ENCODE data around the gene ZGRF1. TPM values are rescaled to one million over a fixed set of nuclear protein-coding genes. Genes with fewer than 3 reads are reported as not detected.
"Not testable (repeated sequence)": the region's sequence is repeated elsewhere in the genome, so short reads cannot be mapped to it uniquely, and the experiment has no call there.

Gene ZGRF1
- total RNA-seq, 1 donor from 2014 or later: 32.4 TPM

- Mint-ChIP-seq H3K4me1 (peaks cover 39% of the 10 kb centered on the region), H3K27me3 (peaks cover 79% of the 10 kb centered on the region), H3K4me3 (peak overlapping the region; percentile 88)
- H3K9me3 Mint-ChIP-seq; H3K27ac Mint-ChIP-seq; H3K36me3 Mint-ChIP-seq (ENCODE audit: low read depth): not testable (repeated sequence)
- peak; percentile 56 for DNase-seq
- intact Hi-C loops (cut with micrococcal nuclease): loop anchor here (5.0 to 10.0 kb wide), 4 partner anchors 82 to 310 kb away; partner anchors contain the start of gene AP1AR
Measured at GRCh38 chr4:112522431-112522830, 114.3 kb downstream of the ZGRF1 start.

GRCh38 chr4:112521123-112522023, 115.3 kb downstream of the ZGRF1 start:
- H3K27ac Mint-ChIP-seq: no peak overlapping the region
- DNase-seq: peak; percentile 72
- H3K4me1 Mint-ChIP-seq: peaks cover 46% of the 10 kb centered on the region
- peak overlapping the region; percentile 75 for H3K4me3 Mint-ChIP-seq
- H3K27me3 Mint-ChIP-seq: peaks cover 80% of the 10 kb centered on the region
- intact Hi-C loops (cut with micrococcal nuclease): loop anchor here (5.0 to 10.0 kb wide), 4 partner anchors 83 to 309 kb away; partner anchors contain the start of gene AP1AR
- peaks cover 7% of the 10 kb centered on the region for H3K9me3 Mint-ChIP-seq
- peaks cover 4% of the 10 kb centered on the region for H3K36me3 Mint-ChIP-seq (ENCODE audit: low read depth)

- Mint-ChIP-seq H3K27ac (peak overlapping the region; percentile 45), H3K27me3 (peaks cover 80% of the 10 kb centered on the region), H3K4me3 (peak overlapping the region; percentile 75), H3K9me3 (peaks cover 7% of the 10 kb centered on the region), H3K36me3 (ENCODE audit: low read depth) (peaks cover 4% of the 10 kb centered on the region), H3K4me1 (peaks cover 50% of the 10 kb centered on the region)
- intact Hi-C loops (cut with micrococcal nuclease): loop anchor here (5.0 to 10.0 kb wide), 4 partner anchors 84 to 308 kb away; partner anchors contain the start of gene AP1AR
- peak; percentile 62 for DNase-seq
Measured at GRCh38 chr4:112520598-112521122, 116.0 kb downstream of the ZGRF1 start.

- DNase-seq: peak; percentile 65
- peak overlapping the region; percentile 75 for H3K4me3 Mint-ChIP-seq
- peaks cover 53% of the 10 kb centered on the region for H3K4me1 Mint-ChIP-seq
- H3K27ac Mint-ChIP-seq: no peak overlapping the region
- H3K36me3 Mint-ChIP-seq (ENCODE audit: low read depth): peaks cover 4% of the 10 kb centered on the region
- H3K27me3 Mint-ChIP-seq: peaks cover 76% of the 10 kb centered on the region
- intact Hi-C loops (cut with micrococcal nuclease): loop anchor here (5.0 to 10.0 kb wide), 6 partner anchors 85 to 308 kb away; partner anchors contain the start of genes AP1AR, LARP7 and ZGRF1
- H3K9me3 Mint-ChIP-seq: peaks cover 7% of the 10 kb centered on the region
Measured at GRCh38 chr4:112519689-112520597, 116.8 kb downstream of the ZGRF1 start.

GRCh38 chr4:112518675-112519074, 118.0 kb downstream of the ZGRF1 start:
- Mint-ChIP-seq H3K4me1 (peaks cover 58% of the 10 kb centered on the region), H3K36me3 (ENCODE audit: low read depth) (peaks cover 9% of the 10 kb centered on the region), H3K27me3 (peaks cover 82% of the 10 kb centered on the region), H3K4me3 (no peak overlapping the region), H3K9me3 (peaks cover 7% of the 10 kb centered on the region), H3K27ac (no peak overlapping the region)
- no peak for DNase-seq
- intact Hi-C loops (cut with micrococcal nuclease): loop anchor here (5.0 kb wide), 2 partner anchors 119 to 189 kb away; partner anchors contain the start of genes LARP7 and ZGRF1

- intact Hi-C loops (cut with micrococcal nuclease): loop anchor here (5.0 kb wide), 2 partner anchors 119 to 189 kb away; partner anchors contain the start of genes LARP7 and ZGRF1
- peaks cover 53% of the 10 kb centered on the region for H3K4me1 Mint-ChIP-seq
Measured at GRCh38 chr4:112517911-112518310, 118.8 kb downstream of the ZGRF1 start.

GRCh38 chr4:112517067-112517634, 119.6 kb downstream of the ZGRF1 start:
- DNase-seq: peak; percentile 79
- peaks cover 86% of the 10 kb centered on the region for H3K27me3 Mint-ChIP-seq
- H3K4me3 Mint-ChIP-seq: peak overlapping the region; percentile 90
- H3K27ac Mint-ChIP-seq: peak overlapping the region; percentile 78
- H3K9me3 Mint-ChIP-seq: peaks cover 7% of the 10 kb centered on the region
- intact Hi-C loops (cut with micrococcal nuclease): loop anchor here (5.0 kb wide), 2 partner anchors 120 to 190 kb away; partner anchors contain the start of genes LARP7 and ZGRF1
- peaks cover 50% of the 10 kb centered on the region for H3K4me1 Mint-ChIP-seq
- peaks cover 8% of the 10 kb centered on the region for H3K36me3 Mint-ChIP-seq (ENCODE audit: low read depth)

More at GRCh38 chr4:112517911-112518310, 118.8 kb downstream of the ZGRF1 start:
- no peak overlapping the region for H3K27ac Mint-ChIP-seq
- peaks cover 10% of the 10 kb centered on the region for H3K36me3 Mint-ChIP-seq (ENCODE audit: low read depth)
- H3K9me3 Mint-ChIP-seq: peaks cover 7% of the 10 kb centered on the region
- peaks cover 82% of the 10 kb centered on the region for H3K27me3 Mint-ChIP-seq
- DNase-seq: no peak
- H3K4me3 Mint-ChIP-seq: peak overlapping the region; percentile 90

GRCh38 chr4:112516471-112517066, 120.1 kb downstream of the ZGRF1 start:
- H3K4me1 Mint-ChIP-seq: peaks cover 54% of the 10 kb centered on the region
- peak overlapping the region; percentile 78 for H3K27ac Mint-ChIP-seq
- peak; percentile 67 for DNase-seq
- intact Hi-C loops (cut with micrococcal nuclease): loop anchor here (5.0 kb wide), 2 partner anchors 121 to 191 kb away; partner anchors contain the start of genes LARP7 and ZGRF1
- H3K36me3 Mint-ChIP-seq (ENCODE audit: low read depth): peaks cover 10% of the 10 kb centered on the region
- H3K9me3 Mint-ChIP-seq: peaks cover 12% of the 10 kb centered on the region
- peak overlapping the region; percentile 90 for H3K4me3 Mint-ChIP-seq
- H3K27me3 Mint-ChIP-seq: peaks cover 86% of the 10 kb centered on the region

- intact Hi-C loops (cut with micrococcal nuclease): loop anchor here (5.0 kb wide), 2 partner anchors 121 to 191 kb away; partner anchors contain the start of genes LARP7 and ZGRF1
- Mint-ChIP-seq H3K36me3 (ENCODE audit: low read depth) (peaks cover 13% of the 10 kb centered on the region), H3K9me3 (peaks cover 17% of the 10 kb centered on the region), H3K27me3 (peaks cover 86% of the 10 kb centered on the region), H3K4me1 (peaks cover 55% of the 10 kb centered on the region), H3K4me3 (peak within 1 kb of the TSS; percentile 90), H3K27ac (peak within 1 kb of the TSS; percentile 84)
- no peak for DNase-seq
Measured at GRCh38 chr4:112516066-112516470, 120.6 kb downstream of the ZGRF1 start, which contains the start of gene NEUROG2. Gene NEUROG2 (minus strand): TSS chr4:112516180. CDS start chr4:112515475, 705 bp downstream.

GRCh38 chr4:112515198-112516065, 121.3 kb downstream of the ZGRF1 start:
- H3K4me1 Mint-ChIP-seq: peaks cover 50% of the 10 kb centered on the region
- intact Hi-C loops (cut with micrococcal nuclease): loop anchor here (1.0 to 5.0 kb wide), 3 partner anchors 8 to 192 kb away; partner anchors contain the start of genes LARP7 and ZGRF1
- DNase-seq: peak; percentile 86
- peaks cover 13% of the 10 kb centered on the region for H3K9me3 Mint-ChIP-seq
- H3K36me3 Mint-ChIP-seq (ENCODE audit: low read depth): peaks cover 11% of the 10 kb centered on the region
- H3K27ac Mint-ChIP-seq: peak overlapping the region; percentile 84
- peaks cover 84% of the 10 kb centered on the region for H3K27me3 Mint-ChIP-seq
- H3K4me3 Mint-ChIP-seq: peak overlapping the region; percentile 90

- peaks cover 49% of the 10 kb centered on the region for H3K4me1 Mint-ChIP-seq
- intact Hi-C loops (cut with micrococcal nuclease): loop anchor here (1.0 to 5.0 kb wide), 4 partner anchors 9 to 1882 kb away; partner anchors contain the start of genes LARP7 and ZGRF1
- H3K36me3 Mint-ChIP-seq (ENCODE audit: low read depth): peaks cover 11% of the 10 kb centered on the region
- H3K27me3 Mint-ChIP-seq: peaks cover 82% of the 10 kb centered on the region
- H3K4me3 Mint-ChIP-seq: peak overlapping the region; percentile 90
- peaks cover 10% of the 10 kb centered on the region for H3K9me3 Mint-ChIP-seq
- DNase-seq: no peak
- peak overlapping the region; percentile 41 for H3K27ac Mint-ChIP-seq
Measured at GRCh38 chr4:112514647-112515197, 122.0 kb downstream of the ZGRF1 start.

Data from activated CD4-positive, alpha-beta T cell treated with anti-CD3 and anti-CD28 coated beads, Interleukin-2, amount 10 ng/mL, durations not matched to agents 24 days and 14 days (primary cell).